Erythroblast (primary cell): ENCODE measurements around the gene MEFV.

Experiments
- GATA1 ChIP-seq: IDR thresholded peaks from 2 replicates; pipeline ENCODE4 v1.6.1; 2011; ENCODE audit warnings: low read depth, mild to moderate bottlenecking, control low read depth, low read length, moderate library complexity
- POLR2A ChIP-seq: IDR thresholded peaks from 2 replicates; pipeline ENCODE4 v1.6.1; 2011; ENCODE audit warnings: mild to moderate bottlenecking, low read length

- TF ChIP-seq POLR2A, result no peak
- no peak for TF ChIP-seq GATA1
Observed at GRCh38 chr16:3248596-3248995, 7.8 kb downstream of the MEFV start.
